Pancreas (tissue), 10 donors: ENCODE measurements around the gene SRP19. TPM values are rescaled to one million over a fixed set of nuclear protein-coding genes. Genes with fewer than 3 reads are reported as not detected.
"Not testable (repeated sequence)": the region's sequence is repeated elsewhere in the genome, so short reads cannot be mapped to it uniquely, and the experiment has no call there.

Source experiments
- ATAC-seq, 4 donors: fragments of 200-7000 bp; cut with Tn5 transposase; one replicate each; pipeline versions ENCODE4 v1.8.0 to v1.9.1; 2020; ENCODE audit warnings: mild to moderate bottlenecking in 4 of 4, moderate library complexity in 4 of 4
- DNase-seq, 6 donors: peaks; one replicate each; pipeline ENCODE4 v3.0.0-alpha.2; 2020
- FAIRE-seq: peaks from 2 replicates; lab custom pipeline; 2012; peaks lifted over from hg19 to GRCh38; lab: Jason Lieb, UNC
- H3K27ac ChIP-seq, 4 donors: fragments of 200-600 bp; sonication (generic); 1 replicate in 3 of 4; 2 replicates in 1 of 4; pipeline versions ENCODE4 v1.5.0 to v1.8.0; 2020
- H3K27me3 ChIP-seq, 4 donors: fragments of 200-600 bp; one replicate each; pipeline ENCODE4 v1.8.0; 2021
- H3K36me3 ChIP-seq, 3 donors: fragments of 200-600 bp; sonication (generic) in 1 of 3; one replicate each; pipeline versions ENCODE4 v1.5.0 to v1.8.0; 2020 to 2021
- H3K4me1 ChIP-seq, 3 donors: fragments of 200-600 bp; one replicate each; pipeline ENCODE4 v1.8.0; 2021
- H3K4me3 ChIP-seq, 4 donors: fragments of 200-600 bp; sonication (generic) in 2 of 4; one replicate each; pipeline versions ENCODE4 v1.5.0 to v1.8.0; 2020 to 2021
- H3K9me3 ChIP-seq, 4 donors: fragments of 200-600 bp; one replicate each; pipeline ENCODE4 v1.8.0; 2021
- CTCF ChIP-seq, 4 donors: fragments of 200-600 bp; sonication (generic) in 3 of 4; IDR thresholded peaks; one replicate each; pipeline versions ENCODE4 v1.5.0 to v1.8.0; 2021; ENCODE audit warnings: antibody characterized with exemption in 4 of 4
- WGBS, 2 donors: extraction: QIAGEN DNeasy Blood & Tissue Kit; methylation state at CpG; one replicate each; pipeline ENCODE4 v1.1.7; 2013; 5-methylcytosine and 5-hydroxymethylcytosine counted together
- intact Hi-C, 3 donors: fragments of 100-400 bp; cut with DNase I; formaldehyde crosslinking; loops; one replicate each; pipeline versions ENCODE4 v1.11.1 to v1.14.2; 2022
- polyA plus RNA-seq, 2 donors: library from polyadenylated mRNA; stranded (reverse); fragments of 200-250 nt; gene quantifications; one replicate each; pipeline ENCODE4 v1.2.3, GENCODE V29; 2013
- total RNA-seq, 6 donors: library from RNA; stranded (reverse); fragmentation: NEBNext Ultra II Directional in 4 of 6; extraction: Animal tissue kit (Norgen Biotek cat#: 25700) in 4 of 6; gene quantifications; one replicate each; pipeline versions ENCODE4 v1.2.1 to v1.2.4, GENCODE V29; 2021 to 2023
- donor health status: healthy with polysubstance abuse.
- donor health status: DM: no; HTN: no; CAD: no; lungs with moderate emphysema.
- donor health status: DM: no; HTN: no; CAD: no.
- donor health status: control.
- donor health status: control.
- donor health status: Bipolar disorder and iron deficiency.
- donor health status: DM: yes; HTN: yes; CAD: no.
- donor health status: DM: no; HTN: no; CAD: no.
- donor health status: DM: no; HTN: no; CAD: no.
- donor health status: DM: yes; HTN: yes; CAD: no.

Gene SRP19
- total and polyA plus RNA-seq, 8 donors: 12.4 to 72.4 (median 22.1) TPM

- H3K36me3 ChIP-seq: peaks cover 0 to 38% (median 17%) of the 10 kb centered on the region in 3 donors
- no peak overlapping the region for H3K27ac ChIP-seq
- intact Hi-C loops: no loop called here
Measured at GRCh38 chr5:112885001-112885400, 23.9 kb downstream of the SRP19 start.

GRCh38 chr5:112886975-112887374, 25.9 kb downstream of the SRP19 start:
- H3K27me3 ChIP-seq: no peaks in the 10 kb centered on the region
- FAIRE-seq (no peak), DNase-seq (no peak), ATAC-seq (no peak)
- H3K27ac ChIP-seq: no peak overlapping the region
- intact Hi-C loops: no loop called here
- no peaks in the 10 kb centered on the region for H3K9me3 ChIP-seq
- WGBS, 2 donors: 94 to 99% methylated on average over 4 of the region's 4 CpGs
- no peak for TF ChIP-seq CTCF (IDR thresholded peaks at IDR 0.05)
- H3K4me1 ChIP-seq: peaks cover 0 to 11% (median 10%) of the 10 kb centered on the region in 3 donors
- H3K36me3 ChIP-seq: peaks cover 0 to 32% (median 17%) of the 10 kb centered on the region in 3 donors
- H3K4me3 ChIP-seq: no peak overlapping the region

More at GRCh38 chr5:112885001-112885400, 23.9 kb downstream of the SRP19 start:
- TF ChIP-seq CTCF (IDR thresholded peaks at IDR 0.05): no peak
- H3K27me3 ChIP-seq: no peaks in the 10 kb centered on the region
- ATAC-seq (peak; percentile 56 to 87 (median 68)), FAIRE-seq (no peak), DNase-seq (peak in 5 of 6 donors; percentile 36 to 55 (median 40))
- H3K4me3 ChIP-seq: no peak overlapping the region
- H3K4me1 ChIP-seq: peaks cover 0 to 11% (median 10%) of the 10 kb centered on the region in 3 donors
- WGBS, 2 donors: 45 to 49% methylated on average over 3 of the region's 3 CpGs
- H3K9me3 ChIP-seq: no peaks in the 10 kb centered on the region

- ATAC-seq, H3K4me3 ChIP-seq, H3K27ac ChIP-seq, H3K27me3 ChIP-seq, intact Hi-C loops, FAIRE-seq, DNase-seq, H3K9me3 ChIP-seq: not testable (repeated sequence)
- Histone ChIP-seq H3K36me3 (peaks cover 0 to 12% (median 0%) of the 10 kb centered on the region in 3 donors), H3K4me1 (peaks cover 0 to 17% (median 6%) of the 10 kb centered on the region in 3 donors)
- WGBS, 2 donors: 71 to 82% methylated on average over 8 of the region's 8 CpGs
Measured at GRCh38 chr5:112892066-112892465, 31.0 kb downstream of the SRP19 start.

GRCh38 chr5:112892776-112893175, 31.7 kb downstream of the SRP19 start:
- no peak for TF ChIP-seq CTCF (IDR thresholded peaks at IDR 0.05)
- no peaks in the 10 kb centered on the region for H3K9me3 ChIP-seq
- no peak overlapping the region for H3K4me3 ChIP-seq
- peaks cover 0 to 4% (median 0%) of the 10 kb centered on the region in 3 donors for H3K36me3 ChIP-seq
- H3K27ac ChIP-seq: no peak overlapping the region
- no peak for DNase-seq
- 95 to 97% methylated on average over 13 of the region's 13 CpGs for WGBS, 2 donors
- intact Hi-C loops: no loop called here
- ATAC-seq: no peak
- no peak for FAIRE-seq
- peaks cover 0 to 20% (median 8%) of the 10 kb centered on the region in 3 donors for H3K4me1 ChIP-seq
- no peaks in the 10 kb centered on the region for H3K27me3 ChIP-seq

- peaks cover 0 to 20% (median 8%) of the 10 kb centered on the region in 3 donors for H3K4me1 ChIP-seq
- ATAC-seq (peak in 2 of 4 donors; percentile 21 to 24), FAIRE-seq (no peak), DNase-seq (no peak)
- H3K27ac ChIP-seq: no peak overlapping the region
- no peak overlapping the region for H3K4me3 ChIP-seq
- intact Hi-C loops: no loop called here
- 60 to 71% methylated on average over 3 of the region's 3 CpGs for WGBS, 2 donors
- H3K9me3 ChIP-seq: no peaks in the 10 kb centered on the region
- H3K27me3 ChIP-seq: no peaks in the 10 kb centered on the region
- H3K36me3 ChIP-seq: peaks cover 0 to 15% (median 3%) of the 10 kb centered on the region in 3 donors
- TF ChIP-seq CTCF (IDR thresholded peaks at IDR 0.05): no peak
Measured at GRCh38 chr5:112895682-112896081, 34.6 kb downstream of the SRP19 start.
